Stimulated activated CD8-positive, alpha-beta memory T cell treated with anti-CD3 and anti-CD28 coated beads, Interleukin-2, amount 100 ng/mL, for 1 hour (primary cell): ENCODE results near the gene FNBP1.
"Not testable (repeated sequence)": the region's sequence is repeated elsewhere in the genome, so short reads cannot be mapped to it uniquely, and the experiment has no call there.

ENCODE experiments used
- DNase-seq, 2 donors: peaks; one replicate each; pipeline ENCODE4 v3.0.0-alpha.2; 2020; ENCODE audit warnings: low read depth in 2 of 2

The FNBP1 gene

DNA sequence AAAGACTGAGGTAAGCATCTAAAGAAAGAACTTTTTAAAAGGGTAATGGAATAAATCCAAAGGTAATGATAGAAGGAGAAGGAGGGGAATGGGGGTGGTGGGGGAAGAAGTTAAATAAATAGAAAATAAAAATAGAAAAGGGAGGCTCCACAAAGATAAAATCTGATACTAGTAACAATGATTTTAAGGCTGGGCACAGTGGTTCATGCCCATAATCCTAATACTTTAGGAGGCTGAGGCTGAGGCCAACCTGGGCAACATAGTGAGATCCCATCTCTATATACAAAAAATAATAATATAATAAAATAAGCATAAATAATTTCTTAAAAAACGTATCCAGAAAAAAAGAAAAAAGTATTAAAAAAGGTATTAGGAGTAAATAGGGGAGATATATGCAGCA, 89.3 kb downstream of the FNBP1 start:
- no peak for DNase-seq

DNA sequence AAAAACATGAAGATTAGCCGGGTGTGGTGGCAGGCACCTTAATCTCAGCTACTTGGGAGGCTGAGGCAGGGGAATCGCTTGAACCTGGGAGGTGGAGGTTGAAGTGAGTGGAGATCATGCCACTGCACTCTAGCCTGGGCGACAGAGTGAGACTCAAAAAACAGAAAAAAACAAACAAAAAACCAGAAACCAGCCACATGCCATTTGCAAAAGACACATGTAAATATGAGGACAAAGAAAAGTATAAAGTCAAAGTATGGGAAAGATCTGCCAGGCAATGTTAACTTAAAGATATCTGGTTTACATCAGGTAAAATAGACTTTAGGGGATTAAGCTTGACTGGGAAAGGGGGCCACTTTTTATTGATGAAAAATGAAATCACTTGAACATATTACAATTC, 90.7 kb downstream of the FNBP1 start:
- no peak for DNase-seq

DNA sequence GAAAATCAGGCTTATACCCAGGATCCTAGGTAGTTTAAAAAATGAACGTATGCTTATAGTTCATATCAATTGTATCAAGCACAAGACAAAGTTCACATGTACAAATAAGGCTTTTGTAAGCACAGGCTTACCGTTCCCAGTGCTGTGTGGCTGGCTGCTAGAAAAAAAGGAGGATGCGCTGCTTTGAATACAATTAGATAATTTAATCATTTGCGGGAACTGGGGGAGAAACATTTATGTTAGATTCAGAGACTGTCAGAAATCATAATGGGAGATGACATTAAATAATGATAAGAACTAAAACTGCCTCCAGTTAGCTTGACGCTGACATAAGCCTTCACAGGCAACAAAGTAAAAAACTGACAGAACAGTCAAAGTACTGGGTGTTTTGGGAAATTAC, 93.2 kb downstream of the FNBP1 start:
- DNase-seq: no peak

DNA sequence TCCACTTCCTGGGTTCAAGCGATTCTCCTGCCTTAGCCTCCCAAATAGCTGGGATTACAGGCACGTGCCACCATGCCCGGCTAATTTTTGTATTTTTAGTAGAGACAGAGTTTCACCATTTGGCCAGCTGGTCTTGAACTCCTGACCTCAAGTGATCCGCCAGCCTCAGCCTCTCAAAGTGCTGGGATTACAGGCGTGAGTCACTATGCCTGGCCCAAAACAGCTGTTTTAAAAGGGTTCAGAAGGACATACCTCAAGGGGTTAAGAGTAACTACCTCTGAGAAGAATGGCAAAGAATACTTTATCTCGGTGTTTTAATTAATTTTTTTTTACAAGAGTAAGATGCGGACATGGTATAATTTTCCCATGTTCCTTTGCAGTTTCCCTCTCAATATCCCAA, 94.4 kb downstream of the FNBP1 start:
- not testable (repeated sequence) for DNase-seq

DNA sequence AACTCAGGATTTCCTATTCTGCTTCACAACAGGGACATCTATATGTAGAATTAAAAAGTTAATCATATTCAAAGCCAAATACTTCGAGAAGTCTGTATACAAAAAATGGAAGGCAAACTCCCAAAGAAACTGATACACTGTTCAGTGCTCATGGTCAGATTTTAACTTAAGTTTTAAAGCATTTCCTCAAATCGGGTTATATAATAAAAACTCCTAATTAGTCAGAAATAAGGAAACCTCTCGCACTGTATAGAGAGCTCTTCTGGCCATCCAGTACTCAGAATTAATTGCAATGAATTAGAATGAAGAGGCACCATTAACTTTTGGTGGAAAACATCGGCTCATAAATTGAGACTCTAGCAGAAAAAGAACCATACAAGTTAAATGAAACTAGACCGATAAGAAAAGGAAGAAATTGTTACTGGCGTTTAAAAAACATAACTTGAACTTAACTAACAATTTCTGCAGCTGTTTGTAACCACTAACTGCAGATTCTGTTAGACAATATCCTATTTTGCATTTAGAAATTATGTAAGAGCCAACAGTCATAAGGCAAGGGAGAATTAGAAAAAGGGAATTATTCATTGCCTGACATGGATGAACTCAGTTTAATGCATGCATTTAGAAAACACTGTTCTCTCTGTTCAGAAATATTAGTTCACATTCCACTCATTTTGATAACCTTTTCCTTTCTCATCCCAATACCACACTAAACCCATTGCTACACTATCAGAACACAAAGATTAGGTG, 96.6 kb downstream of the FNBP1 start:
- no peak for DNase-seq

DNA sequence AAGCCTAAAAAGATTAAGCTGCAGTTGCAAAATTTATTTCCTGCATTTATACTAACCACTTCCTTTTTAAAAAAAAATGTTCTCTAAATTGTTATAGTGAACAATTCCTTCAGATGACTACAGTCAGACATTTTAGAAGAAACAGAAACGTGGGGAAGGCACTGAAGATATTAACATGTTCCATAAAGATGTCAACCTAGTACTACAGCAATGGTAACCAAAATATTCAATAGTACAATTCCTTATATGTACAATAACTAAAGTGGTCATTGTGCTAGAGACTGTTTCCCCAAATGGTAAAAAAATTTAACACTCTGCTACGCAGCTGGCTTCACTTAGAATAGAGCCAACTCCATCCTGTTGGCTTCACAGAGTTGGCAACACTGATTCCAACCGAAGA, 97.7 kb downstream of the FNBP1 start:
- no peak for DNase-seq

DNA sequence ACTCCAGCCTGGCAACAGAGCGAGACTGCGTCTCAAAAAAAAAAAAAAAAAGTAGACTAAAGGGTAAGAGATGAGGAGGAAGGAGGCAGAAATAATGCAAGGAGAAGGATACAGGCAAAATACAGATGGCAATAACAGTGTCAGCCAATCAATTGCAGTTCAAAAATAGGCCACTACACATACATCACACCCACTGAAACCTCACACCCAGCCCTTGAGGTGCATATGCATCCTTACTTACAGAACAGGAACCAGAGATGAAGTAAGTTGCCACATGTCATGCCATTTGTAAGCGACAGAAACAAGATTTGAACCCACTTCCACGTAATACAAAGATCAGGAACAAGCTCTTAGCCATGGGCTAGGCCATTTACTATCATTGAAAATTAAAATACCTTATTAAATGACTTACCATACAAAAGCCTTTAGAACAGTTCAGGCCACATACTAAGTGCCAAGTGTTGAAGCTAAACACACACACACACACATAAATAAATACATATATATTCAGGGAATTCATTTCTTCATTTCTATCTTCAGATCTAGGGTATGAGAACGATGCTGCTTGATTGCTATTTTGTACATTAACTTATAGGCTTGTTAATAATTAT, 98.4 kb downstream of the FNBP1 start:
- peak; percentile 9 to 22 for DNase-seq

DNA sequence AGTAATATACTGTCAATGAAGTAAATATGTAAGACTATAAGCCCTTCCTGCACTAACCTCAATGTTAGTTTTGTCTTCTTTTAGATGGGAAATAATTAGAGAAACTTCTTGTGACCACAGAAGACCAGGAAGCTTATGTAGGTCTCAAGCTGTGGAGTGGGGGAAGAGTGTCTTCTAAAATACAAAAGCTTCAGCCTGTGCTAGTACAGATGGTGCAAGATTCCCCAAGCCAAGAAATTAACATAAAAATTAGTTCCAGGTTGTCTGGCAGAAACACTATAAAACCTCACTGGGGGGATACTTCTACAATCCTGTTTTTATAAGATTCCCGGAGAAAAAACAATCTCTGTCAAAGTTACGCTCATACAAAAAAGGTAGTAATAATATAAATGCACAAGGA, 103.6 kb downstream of the FNBP1 start:
- DNase-seq: no peak

DNA sequence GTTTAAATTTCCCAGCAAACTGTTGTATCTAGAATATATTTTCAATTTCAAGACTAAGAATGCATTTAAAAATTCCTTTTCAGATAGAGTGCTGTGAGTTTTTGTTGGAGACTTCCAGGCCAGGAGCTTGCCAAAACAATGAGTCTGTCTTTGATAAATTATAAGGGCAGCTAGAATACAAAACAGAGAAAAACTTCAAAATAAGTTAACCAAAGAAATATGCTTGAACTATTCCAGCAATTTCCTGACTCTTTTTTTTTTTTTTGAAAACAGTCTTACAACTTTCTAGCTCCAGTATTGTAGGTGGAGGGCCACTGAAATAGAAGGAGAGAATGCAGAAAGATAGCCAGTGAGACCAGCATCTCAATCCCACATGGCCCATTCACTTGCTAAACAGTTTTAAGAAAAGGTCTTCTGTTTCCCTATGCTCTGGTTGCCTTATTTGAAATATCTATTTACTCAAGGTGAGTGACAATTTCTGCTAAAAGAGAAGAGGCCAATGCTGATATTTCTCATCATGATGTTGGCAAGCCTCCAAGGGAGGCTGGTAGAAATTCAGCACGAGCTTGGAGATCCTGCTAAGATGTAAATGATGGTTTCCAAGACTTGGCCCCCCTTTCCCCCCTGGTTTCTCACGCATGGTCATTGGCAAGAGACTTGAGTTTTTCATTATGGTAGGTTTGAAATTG, 104.6 kb downstream of the FNBP1 start:
- DNase-seq: no peak

DNA sequence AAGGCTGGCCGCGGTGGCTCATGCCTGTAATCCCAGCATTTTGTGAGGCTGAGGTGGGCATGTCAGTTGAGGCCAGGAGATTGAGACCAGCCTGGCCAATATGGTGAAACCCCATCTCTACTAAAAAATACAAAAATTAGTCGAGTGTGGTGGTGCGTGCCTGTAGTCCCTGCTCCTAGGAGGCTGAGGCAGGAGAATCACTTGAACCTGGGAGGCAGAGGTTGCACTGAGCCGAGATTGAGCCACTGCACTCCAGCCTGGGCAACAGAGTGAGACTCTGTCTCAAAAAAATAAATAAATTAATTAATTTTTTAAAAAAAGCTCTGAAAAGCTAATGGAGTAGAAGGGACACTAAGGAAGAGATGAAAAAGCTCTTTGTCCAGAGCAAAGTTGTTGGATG, 105.1 kb downstream of the FNBP1 start:
- DNase-seq: not testable (repeated sequence)

DNA sequence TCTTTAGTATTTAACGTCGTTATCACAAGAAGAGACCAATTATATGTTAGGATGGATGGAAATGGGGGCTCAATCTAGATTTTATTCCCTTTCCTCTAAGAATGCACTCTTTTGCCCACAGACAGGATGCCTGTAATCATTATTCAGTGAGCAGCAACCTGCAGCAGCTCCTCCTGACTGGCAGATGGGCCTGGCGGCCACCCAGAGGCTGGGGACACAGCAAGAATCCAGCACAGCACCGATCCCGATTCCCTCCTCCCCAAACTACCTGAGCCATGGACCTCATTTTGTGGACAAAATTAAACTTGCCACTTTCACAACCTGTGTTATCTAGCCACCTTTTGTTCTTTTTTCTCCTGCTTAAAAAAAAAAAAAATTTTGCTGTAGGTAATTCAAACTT, 106.8 kb downstream of the FNBP1 start:
- no peak for DNase-seq

DNA sequence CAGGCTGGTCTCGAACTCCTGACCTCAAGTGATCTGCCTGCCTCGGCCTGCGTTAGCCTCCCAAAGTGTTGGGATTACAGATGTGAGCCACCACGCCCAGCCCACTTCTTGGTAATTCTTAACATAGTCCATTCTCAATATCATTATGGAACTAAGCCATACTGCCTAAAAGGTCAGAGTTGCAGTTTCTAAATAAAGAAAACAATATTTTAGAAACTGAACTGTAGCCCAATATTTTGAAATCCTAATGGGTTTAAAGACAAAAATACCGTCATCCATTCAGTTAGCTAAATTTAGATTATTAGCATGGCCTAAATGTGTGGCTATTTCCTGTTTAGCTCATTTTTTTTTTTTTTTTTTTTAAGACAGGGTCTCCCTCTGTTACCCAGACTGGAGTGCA, 108.2 kb downstream of the FNBP1 start:
- no peak for DNase-seq

DNA sequence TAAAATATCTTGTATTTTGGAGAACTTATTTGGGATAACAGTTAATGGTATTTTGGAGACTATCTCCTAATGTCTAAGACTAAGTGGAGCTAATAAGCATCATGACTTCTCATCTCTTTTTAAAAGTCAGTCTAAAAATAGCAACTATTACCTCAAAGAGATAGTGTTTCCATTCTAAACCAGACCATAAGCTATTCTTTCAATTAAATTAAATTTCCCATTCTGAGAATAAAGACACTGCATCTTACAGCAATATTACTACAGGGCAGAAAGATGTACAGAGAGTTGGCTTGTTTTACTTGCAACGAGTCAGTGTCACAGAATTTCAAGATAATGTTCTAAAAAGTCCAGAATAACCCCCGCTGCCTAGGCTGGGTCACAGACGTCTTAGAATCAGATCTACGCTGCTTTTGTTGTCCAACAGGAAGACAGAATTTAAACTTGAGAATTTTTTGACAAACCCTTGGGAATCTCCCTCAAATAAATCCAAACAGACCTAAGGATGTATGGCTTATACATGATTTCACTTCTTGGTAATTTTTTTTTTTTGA, 108.9 kb downstream of the FNBP1 start:
- no peak for DNase-seq

DNA sequence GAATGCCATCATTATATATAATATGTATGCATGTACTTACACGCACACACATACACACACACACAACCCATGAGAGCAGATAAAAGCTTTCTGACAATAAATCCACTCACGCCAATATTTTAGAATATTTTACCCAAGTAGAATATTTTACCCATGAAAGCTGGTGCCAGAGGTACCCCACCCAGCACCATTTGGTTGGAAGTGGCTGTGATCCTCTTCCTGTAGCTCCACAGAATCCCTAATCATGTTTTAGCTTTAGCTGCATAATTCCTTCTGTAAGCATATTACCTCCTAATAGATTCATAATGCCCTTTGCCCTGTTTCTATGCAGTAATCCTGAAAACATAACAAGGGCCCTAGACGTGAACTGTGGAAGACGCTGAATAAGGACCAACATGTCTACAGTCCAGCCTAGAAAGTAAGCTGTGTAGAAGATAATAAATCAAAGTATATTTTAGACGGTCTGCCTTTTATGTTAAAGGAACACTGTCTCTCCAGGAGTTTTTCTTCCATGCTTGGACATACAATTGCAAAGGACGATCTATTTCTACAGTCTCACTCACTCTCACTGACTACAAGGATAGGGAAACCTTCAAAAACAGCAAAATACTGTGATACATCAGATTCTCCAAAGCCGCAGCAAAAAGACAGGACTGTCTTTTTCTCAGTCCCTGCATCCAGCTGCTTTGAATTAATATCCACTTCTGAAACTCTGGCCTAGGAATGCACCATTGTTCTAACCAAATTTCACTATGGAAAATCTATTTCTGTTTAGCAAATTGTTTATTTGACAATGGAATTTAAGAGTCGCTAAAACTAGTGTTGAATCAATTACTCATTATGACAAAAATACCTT, 109.6 kb downstream of the FNBP1 start:
- DNase-seq: no peak

DNA sequence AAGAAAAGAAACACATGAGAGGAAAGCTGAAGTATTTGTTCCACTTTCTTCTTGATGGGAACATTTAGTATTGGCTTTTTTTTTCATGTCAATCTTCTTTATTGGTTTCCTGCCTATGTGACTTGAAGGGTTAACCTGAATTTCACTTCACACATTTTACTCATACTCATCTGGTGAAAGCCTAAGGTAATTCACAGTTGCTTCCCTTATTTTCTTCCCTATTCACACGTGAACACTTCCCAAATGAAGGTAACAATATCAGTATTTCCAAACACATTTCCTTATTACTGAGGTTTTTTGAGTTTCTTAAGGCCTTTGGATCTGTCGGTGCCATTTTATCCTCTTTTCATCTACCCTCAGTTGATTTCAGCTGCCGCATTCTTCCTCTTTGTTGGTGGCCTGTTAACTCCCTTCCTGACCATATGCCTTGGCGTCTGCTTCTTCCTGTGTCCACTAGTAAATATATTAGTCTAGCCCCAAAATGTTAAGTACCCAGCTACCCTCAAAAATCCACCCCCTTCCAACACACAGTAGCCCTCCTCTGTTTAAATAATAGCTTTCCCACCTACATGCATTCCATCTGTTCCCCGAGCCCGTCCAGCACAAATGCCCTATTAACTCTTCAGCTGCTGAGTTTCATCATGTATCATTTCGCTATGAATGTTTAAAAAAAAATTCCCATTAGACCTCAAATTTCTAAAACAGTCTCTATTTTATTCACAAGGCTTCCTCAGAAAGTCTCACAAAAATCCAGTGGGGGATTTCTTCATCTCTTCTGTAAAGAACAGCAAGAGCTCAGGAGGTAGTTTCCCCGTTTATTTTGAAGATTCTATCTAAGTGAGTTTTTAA, 110.5 kb downstream of the FNBP1 start:
- DNase-seq: no peak

DNA sequence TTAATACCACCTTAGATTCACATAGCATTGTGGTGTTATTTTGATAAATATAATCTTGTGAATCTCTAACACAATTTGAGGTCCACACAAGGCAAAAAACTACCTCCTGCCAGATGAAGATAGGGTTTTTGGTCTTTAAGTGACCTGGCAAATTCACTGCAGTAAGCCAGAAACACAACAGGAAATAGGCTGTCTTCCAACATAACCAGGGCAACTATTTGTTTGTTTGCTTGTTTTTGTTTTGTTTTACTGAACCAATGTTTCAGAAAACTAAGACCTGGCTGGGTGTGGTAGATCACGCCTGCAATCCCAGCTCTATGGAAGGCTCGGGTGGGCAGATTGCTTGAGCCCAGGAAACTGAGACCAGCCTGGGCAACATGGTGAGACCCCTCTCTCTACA, 112.2 kb downstream of the FNBP1 start:
- DNase-seq: no peak

DNA sequence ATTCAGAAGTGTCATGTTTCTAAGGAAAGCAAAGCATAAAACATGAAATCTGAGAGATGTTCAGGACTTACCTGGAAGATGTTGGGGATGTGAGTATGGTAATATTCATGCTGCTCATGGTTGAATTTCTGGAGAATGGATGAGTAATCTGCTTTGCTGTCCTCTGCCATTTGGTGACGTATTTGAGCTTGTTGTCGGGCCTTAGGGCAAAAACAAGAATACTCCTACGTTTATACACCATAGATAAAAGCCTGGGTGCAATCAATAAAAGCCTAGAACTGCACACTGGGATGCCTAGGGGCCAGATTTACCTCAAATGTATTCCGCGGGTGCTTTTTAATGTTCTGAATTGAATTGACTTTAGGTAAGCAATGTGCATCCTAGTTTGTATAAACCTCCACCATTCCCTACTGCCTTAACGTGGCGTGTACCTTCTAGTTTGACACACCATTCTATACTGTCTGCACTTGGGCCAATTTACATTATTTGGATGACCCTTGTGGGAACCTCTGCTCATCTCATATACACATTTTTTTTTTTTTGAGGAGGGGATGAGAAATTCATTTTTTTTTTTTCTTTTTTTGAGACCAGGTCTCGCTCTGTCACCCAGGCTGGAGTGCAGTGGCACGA, 113.4 kb downstream of the FNBP1 start:
- no peak for DNase-seq

DNA sequence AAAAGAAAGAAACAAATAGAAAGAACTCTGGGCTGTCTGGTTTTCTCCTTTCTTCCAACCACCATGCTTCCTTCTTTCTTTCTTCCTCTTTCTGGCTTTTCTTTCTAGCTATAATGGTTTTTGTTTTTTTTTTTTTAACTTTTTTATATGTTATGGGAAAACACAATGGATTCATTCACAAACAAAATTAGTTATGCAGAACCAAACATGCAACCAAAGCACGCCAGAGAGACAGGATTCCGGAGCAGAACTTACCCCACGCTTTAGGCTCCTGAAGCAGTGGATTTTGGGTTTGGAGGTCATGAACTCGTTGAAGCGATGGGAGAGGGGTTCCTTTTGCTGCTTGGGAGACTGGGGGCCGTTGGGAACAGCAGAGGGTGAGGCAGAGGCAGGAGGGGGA, 119.4 kb downstream of the FNBP1 start:
- no peak for DNase-seq

DNA sequence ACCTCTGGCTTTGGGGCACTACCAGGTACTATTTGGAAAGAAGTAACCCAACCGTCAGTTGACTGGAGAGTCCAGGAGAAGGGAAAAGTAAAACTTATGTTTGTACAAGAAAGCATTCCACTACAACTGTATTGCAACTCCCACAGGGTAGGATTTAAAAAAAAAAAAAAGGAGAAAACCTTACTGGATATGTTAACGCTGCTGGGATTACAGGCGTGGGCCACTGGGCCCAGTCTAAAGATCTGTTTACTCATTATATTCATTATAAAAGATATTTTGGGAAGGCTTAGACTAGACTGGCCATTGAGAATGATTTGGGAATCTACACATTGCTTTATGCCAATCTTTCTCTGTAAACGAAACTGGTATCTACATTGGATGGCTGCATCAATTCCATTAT, 121.1 kb downstream of the FNBP1 start:
- DNase-seq: no peak

DNA sequence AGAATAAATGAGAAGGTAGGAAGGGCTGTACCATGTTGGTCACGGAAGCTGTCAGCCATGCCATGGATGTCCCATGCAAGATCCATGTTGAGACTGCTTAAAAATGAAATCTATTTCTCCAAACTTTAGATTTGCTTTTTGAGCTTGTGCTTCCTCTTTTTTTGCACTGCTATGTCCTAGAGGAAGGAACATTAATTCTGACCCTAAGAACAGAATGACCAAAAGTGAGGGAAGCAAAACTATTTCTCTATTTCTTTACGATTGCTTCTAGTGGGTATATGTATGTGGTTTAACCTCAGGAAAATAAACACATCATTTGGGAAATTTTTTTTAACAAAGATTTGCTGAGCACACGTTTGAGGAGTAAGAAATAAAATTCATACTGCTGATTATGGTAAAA, 123.1 kb downstream of the FNBP1 start:
- no peak for DNase-seq

DNA sequence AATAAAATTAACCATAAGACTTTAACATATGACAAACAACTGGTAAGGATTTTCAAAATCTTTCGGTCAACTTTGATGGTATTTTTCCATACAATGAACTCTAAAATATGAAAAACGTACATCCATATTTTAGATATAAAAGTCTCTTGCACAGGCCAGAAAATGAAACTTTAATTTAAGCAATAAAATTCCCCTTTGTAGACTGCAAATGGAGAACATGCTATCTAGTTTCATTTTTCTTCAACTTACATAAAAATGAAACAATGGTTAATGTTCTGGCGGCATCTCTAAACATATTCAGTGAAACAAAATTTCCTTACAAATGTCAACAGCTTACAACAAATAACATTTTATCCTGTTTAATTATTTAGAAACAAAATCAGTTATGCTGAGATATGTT, 123.7 kb downstream of the FNBP1 start:
- no peak for DNase-seq
